ENCODE results near the gene CCAR1.
"Not testable (repeated sequence)": the region's sequence is repeated elsewhere in the genome, so short reads cannot be mapped to it uniquely, and the experiment has no call there.

The CCAR1 gene

DNA sequence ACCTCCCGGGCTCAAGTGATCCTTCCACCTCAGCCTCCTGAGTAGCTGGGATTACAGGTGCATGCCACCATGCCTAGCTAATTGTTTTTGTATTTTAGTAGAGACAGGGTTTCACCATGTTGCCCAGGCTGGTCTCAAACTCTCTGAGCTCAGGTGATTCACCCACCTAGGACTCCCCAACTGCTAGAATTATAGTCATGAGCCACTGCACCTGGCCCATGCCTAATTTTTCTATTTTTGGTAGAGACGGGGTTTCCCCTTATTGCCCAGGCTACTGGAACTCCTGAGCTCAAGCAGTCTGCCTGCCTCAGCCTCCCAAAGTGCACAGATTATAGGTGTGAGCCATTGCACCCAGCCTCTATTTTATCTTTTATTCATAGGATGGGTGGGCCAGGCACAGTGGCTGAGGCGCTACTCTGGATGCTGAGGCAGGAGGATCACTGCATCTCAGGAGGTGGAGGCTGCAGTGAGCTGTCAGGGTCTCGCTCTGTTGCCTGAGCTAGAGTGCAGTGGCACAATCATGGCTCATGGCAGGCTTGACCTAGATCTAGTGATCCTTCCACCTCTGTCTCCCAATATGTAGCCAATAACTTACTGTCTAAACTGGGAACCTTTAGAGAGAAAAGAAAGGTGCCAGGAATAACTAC lies 75.0 kb downstream of the CCAR1 start:
- Mint-ChIP-seq H3K27me3 (no peaks in the 10 kb centered on the region), H3K9me3 (ENCODE audit: low read depth) (no peaks in the 10 kb centered on the region), H3K4me3 (no peak overlapping the region), H3K27ac (no peak overlapping the region), H3K36me3 (peaks cover 2% of the 10 kb centered on the region), H3K4me1 (ENCODE audit: low read depth) (no peaks in the 10 kb centered on the region)

DNA sequence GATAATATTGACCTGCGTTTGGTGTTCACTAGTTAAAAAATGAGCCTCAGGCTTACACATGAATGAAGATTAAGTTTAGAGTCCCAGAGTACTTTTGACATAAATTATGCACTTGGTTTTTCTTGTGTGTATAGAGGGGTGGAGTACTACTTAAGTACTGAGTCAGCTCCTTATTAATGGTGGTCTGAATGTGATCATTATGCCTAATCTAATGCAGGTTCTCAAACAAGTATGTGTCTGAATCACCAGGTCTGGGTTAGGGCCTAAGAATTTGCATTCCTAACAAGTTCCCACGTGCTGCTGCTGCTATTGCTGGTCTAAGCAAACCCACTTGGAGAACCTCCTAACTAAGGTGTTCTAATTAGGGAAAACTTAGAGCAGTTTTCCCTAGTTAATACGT lies 75.6 kb downstream of the CCAR1 start:
- no peaks in the 10 kb centered on the region for H3K9me3 Mint-ChIP-seq (ENCODE audit: low read depth)
- H3K4me3 Mint-ChIP-seq, result no peak overlapping the region
- no peaks in the 10 kb centered on the region for H3K4me1 Mint-ChIP-seq (ENCODE audit: low read depth)
- no peaks in the 10 kb centered on the region for H3K27me3 Mint-ChIP-seq
- H3K27ac Mint-ChIP-seq, result no peak overlapping the region
- peaks cover 2% of the 10 kb centered on the region for H3K36me3 Mint-ChIP-seq

DNA sequence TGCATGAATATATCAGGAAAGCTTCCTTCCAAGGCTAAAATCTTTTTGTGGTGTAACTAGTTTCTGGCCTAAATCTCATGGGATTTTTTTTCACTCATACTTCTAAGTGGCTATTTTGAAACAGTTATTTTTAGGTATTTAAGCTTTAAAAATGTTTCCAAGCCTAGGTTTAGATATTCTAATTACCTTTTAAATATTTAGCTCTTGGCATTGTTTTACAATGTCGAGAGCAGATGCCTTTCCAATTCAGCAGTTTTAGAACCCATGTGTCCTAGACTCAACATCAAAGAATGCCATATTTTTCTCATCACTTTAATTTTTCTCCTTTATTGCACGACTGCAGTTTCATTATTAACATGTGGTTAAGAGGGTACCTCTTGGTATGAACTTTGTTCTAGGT lies 79.2 kb downstream of the CCAR1 start:
- Mint-ChIP-seq H3K4me3 (no peak overlapping the region), H3K36me3 (peaks cover 2% of the 10 kb centered on the region), H3K9me3 (ENCODE audit: low read depth) (no peaks in the 10 kb centered on the region)

GRCh38 chr10:68804692-68805091 lies 83.7 kb downstream of the CCAR1 start:
- Mint-ChIP-seq H3K27me3 (no peaks in the 10 kb centered on the region), H3K4me3 (no peak overlapping the region), H3K4me1 (ENCODE audit: low read depth) (no peaks in the 10 kb centered on the region), H3K27ac (no peak overlapping the region), H3K9me3 (ENCODE audit: low read depth) (no peaks in the 10 kb centered on the region), H3K36me3 (no peaks in the 10 kb centered on the region)

More for the DNA sequence above, 79.2 kb downstream of the CCAR1 start:
- Mint-ChIP-seq H3K4me1 (ENCODE audit: low read depth) (no peaks in the 10 kb centered on the region), H3K27ac (no peak overlapping the region), H3K27me3 (no peaks in the 10 kb centered on the region)

- H3K27me3 Mint-ChIP-seq; H3K4me3 Mint-ChIP-seq; H3K27ac Mint-ChIP-seq; H3K4me1 Mint-ChIP-seq (ENCODE audit: low read depth); H3K36me3 Mint-ChIP-seq; H3K9me3 Mint-ChIP-seq (ENCODE audit: low read depth): not testable (repeated sequence)
Observed at GRCh38 chr10:68810830-68811229, 89.8 kb downstream of the CCAR1 start.

- Mint-ChIP-seq H3K27ac (no peak overlapping the region), H3K36me3 (no peaks in the 10 kb centered on the region), H3K27me3 (no peaks in the 10 kb centered on the region), H3K9me3 (ENCODE audit: low read depth) (no peaks in the 10 kb centered on the region), H3K4me1 (ENCODE audit: low read depth) (no peaks in the 10 kb centered on the region), H3K4me3 (no peak overlapping the region)
Observed at GRCh38 chr10:68811314-68812009, 90.4 kb downstream of the CCAR1 start.

DNA sequence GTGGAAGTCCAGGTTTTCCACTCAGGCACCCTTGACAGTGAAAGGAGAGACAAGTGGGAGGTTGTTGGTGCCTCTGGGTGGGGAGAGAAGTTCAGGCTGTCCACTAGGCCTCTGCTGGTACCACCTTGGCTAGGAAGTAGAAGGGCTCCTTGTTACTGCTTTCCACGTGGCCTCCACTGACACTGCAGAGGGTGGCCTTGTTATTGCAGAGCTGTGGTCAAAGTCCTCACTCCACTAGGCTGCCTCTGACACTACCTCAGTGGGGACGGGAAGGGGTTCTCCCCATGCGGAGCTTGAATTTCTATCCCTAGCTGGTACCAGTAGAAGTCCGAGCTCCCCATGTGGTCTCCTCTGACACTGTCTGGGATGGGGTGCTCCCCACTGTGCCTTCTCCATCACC lies 91.4 kb downstream of the CCAR1 start:
- Mint-ChIP-seq H3K4me1 (ENCODE audit: low read depth) (no peaks in the 10 kb centered on the region), H3K27ac (no peak overlapping the region), H3K36me3 (no peaks in the 10 kb centered on the region), H3K4me3 (no peak overlapping the region), H3K27me3 (no peaks in the 10 kb centered on the region), H3K9me3 (ENCODE audit: low read depth) (no peaks in the 10 kb centered on the region)

DNA sequence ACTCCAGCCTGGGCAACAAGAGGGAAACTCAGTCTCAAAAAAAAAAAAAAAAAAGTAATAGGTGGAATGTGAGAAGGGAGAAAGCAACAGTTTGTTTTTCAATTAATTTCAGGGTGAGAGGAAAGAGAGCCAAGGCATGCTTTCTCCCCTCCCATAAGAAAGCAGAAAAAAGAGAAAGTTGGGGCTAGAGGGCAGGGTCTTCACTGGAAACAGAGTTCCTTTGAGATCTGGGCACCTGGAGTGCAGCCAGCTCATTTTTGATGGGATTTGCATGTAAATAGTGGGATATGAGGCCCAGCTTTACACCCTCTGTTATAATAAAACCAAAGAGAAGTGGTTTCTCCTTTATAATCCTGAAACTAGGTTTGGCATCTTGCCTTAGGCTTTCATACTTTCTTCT lies 92.5 kb downstream of the CCAR1 start:
- Mint-ChIP-seq H3K27me3 (no peaks in the 10 kb centered on the region), H3K9me3 (ENCODE audit: low read depth) (no peaks in the 10 kb centered on the region), H3K36me3 (no peaks in the 10 kb centered on the region), H3K4me3 (no peak overlapping the region), H3K27ac (no peak overlapping the region), H3K4me1 (ENCODE audit: low read depth) (no peaks in the 10 kb centered on the region)

DNA sequence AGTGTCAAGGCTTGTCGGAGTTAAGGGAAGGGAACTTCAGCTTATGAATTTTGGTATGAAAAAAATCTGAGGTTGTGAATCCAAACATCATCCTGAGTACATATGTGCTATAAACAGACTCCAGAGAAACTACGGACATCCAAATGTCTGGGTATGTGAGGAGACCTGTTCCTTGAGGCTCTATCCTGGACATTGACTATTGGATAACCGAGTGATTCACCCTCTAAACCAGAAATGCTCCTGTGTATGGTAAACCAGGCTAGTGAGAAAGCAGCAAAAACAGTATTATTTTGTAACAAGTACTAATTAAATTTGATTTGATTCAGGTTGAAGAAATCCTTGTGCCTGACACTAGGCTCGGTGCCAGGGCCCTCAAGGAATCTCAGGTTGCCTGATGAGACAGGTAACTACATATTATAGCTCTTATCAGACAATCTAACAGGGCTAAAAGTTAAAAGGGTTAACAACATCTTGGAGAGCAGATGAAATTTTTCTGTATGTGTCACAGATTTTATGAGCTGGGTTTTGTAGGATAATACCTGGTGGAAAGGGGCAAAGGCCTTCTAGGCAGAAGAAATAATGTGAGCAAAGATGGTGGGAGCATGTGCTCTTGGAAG lies 95.9 kb downstream of the CCAR1 start:
- H3K4me3 Mint-ChIP-seq, result no peak overlapping the region
- no peaks in the 10 kb centered on the region for H3K27me3 Mint-ChIP-seq
- H3K27ac Mint-ChIP-seq, result no peak overlapping the region
- no peaks in the 10 kb centered on the region for H3K9me3 Mint-ChIP-seq (ENCODE audit: low read depth)
- no peaks in the 10 kb centered on the region for H3K36me3 Mint-ChIP-seq
- no peaks in the 10 kb centered on the region for H3K4me1 Mint-ChIP-seq (ENCODE audit: low read depth)

DNA sequence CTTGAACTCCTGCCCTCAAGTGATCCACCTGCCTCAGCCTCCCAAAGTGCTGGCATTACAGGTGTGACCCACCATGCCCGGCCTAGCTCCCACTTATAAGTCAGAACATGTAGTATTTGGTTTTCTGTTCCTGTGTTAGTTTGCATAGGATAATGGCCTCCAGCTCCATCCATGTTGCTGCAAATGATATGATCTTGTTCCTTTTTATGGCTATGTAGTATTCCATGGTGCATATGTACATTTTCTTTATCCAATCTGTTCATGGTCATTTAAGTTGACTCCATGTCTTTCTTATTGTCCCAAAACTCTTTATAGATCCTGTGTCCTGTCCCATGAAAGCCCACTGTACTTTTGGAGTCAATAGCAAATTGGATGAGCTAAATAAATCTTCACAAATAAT lies 99.3 kb downstream of the CCAR1 start:
- H3K27me3 Mint-ChIP-seq, H3K27ac Mint-ChIP-seq: not testable (repeated sequence)

GRCh38 chr10:68822626-68823025 lies 101.6 kb downstream of the CCAR1 start:
- not testable (repeated sequence) for H3K4me3 Mint-ChIP-seq; H3K27me3 Mint-ChIP-seq; H3K9me3 Mint-ChIP-seq (ENCODE audit: low read depth); H3K27ac Mint-ChIP-seq; H3K36me3 Mint-ChIP-seq; H3K4me1 Mint-ChIP-seq (ENCODE audit: low read depth)

More for the DNA sequence above, 99.3 kb downstream of the CCAR1 start:
- not testable (repeated sequence) for H3K36me3 Mint-ChIP-seq; H3K9me3 Mint-ChIP-seq (ENCODE audit: low read depth); H3K4me1 Mint-ChIP-seq (ENCODE audit: low read depth); H3K4me3 Mint-ChIP-seq

DNA sequence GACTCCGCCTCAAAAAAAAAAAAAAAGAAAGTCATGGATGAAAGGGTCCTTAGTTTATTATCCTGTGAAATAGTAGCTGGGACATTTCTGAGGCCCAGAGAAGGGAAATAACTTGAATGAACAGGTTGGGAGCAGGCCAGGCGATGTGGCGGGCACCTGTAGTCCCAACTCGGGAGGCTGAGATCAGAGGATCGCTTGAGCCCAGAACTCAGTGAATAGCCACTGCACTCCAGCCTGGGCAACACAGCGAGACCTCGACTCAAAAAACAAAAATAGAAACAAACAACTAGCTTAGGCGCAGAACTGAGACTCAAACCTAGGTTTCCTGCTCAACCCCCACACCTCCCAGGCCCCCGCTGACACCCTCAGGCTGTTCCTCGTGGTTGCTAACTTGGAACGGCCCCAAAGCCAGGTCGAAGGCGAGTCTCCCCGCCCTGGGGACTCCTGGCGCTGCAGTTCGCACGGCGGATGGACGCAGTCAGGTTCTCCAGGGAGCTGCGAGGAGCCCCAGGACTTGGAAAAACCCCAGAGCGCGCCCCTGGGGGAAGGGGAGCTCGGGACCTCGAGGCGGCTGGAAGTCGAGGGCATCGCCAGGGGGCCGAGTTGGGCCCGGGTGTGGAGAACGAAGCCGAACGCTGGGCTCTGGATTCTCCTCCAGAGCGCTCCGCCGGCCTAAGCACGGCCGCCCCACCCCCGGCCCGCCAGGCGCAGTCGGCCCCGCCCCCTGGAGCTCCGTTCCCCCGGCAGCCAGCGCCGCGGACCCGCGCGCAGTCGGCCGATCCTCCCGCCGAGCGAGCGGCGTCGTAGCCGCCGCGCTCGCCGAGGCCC lies 105.9 kb downstream of the CCAR1 start, which contains the start of gene STOX1:
Gene STOX1 (plus strand): TSS at position 768 of the 828 bp plus-strand sequence. CDS start 93 bp downstream, outside the sequence.
- no peaks in the 10 kb centered on the region for H3K9me3 Mint-ChIP-seq (ENCODE audit: low read depth)
- H3K27me3 Mint-ChIP-seq, result no peaks in the 10 kb centered on the region
- H3K36me3 Mint-ChIP-seq, result no peaks in the 10 kb centered on the region
- peak within 1 kb of the TSS; percentile 16 for H3K27ac Mint-ChIP-seq
- peaks cover 19% of the 10 kb centered on the region for H3K4me1 Mint-ChIP-seq (ENCODE audit: low read depth)
- peak within 1 kb of the TSS; percentile 82 for H3K4me3 Mint-ChIP-seq

DNA sequence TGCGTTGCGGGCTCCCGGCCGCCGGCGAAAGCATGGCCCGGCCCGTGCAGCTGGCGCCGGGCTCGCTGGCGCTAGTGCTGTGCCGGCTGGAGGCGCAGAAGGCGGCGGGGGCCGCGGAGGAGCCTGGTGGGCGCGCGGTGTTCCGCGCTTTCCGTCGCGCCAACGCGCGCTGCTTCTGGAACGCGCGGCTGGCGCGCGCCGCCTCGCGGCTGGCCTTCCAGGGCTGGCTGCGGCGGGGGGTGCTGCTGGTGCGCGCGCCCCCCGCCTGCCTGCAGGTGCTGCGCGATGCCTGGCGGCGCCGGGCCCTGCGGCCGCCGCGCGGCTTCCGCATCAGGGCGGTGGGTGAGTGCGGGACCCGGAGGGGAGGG lies 106.5 kb downstream of the CCAR1 start:
- H3K27ac Mint-ChIP-seq; H3K4me3 Mint-ChIP-seq; H3K27me3 Mint-ChIP-seq; H3K9me3 Mint-ChIP-seq (ENCODE audit: low read depth); H3K36me3 Mint-ChIP-seq: not testable (repeated sequence)
- peaks cover 19% of the 10 kb centered on the region for H3K4me1 Mint-ChIP-seq (ENCODE audit: low read depth)

GRCh38 chr10:68828083-68828601 lies 107.1 kb downstream of the CCAR1 start:
- H3K4me1 Mint-ChIP-seq (ENCODE audit: low read depth), result peaks cover 19% of the 10 kb centered on the region
- H3K27ac Mint-ChIP-seq; H3K27me3 Mint-ChIP-seq; H3K36me3 Mint-ChIP-seq; H3K9me3 Mint-ChIP-seq (ENCODE audit: low read depth): not testable (repeated sequence)
- H3K4me3 Mint-ChIP-seq, result peak overlapping the region; percentile 57

GRCh38 chr10:68828833-68829232 lies 107.8 kb downstream of the CCAR1 start:
- H3K36me3 Mint-ChIP-seq, result no peaks in the 10 kb centered on the region
- H3K4me1 Mint-ChIP-seq (ENCODE audit: low read depth), result peaks cover 19% of the 10 kb centered on the region
- peak overlapping the region; percentile 16 for H3K27ac Mint-ChIP-seq
- no peaks in the 10 kb centered on the region for H3K9me3 Mint-ChIP-seq (ENCODE audit: low read depth)
- no peaks in the 10 kb centered on the region for H3K27me3 Mint-ChIP-seq
- H3K4me3 Mint-ChIP-seq, result peak overlapping the region; percentile 57
